ENCODE measurements around the gene CALML5. TPM values are rescaled to one million over a fixed set of nuclear protein-coding genes. Genes with fewer than 3 reads are reported as not detected.

The CALML5 gene
- total RNA-seq, 1 experiment from 2014 or later: not detected

DNA sequence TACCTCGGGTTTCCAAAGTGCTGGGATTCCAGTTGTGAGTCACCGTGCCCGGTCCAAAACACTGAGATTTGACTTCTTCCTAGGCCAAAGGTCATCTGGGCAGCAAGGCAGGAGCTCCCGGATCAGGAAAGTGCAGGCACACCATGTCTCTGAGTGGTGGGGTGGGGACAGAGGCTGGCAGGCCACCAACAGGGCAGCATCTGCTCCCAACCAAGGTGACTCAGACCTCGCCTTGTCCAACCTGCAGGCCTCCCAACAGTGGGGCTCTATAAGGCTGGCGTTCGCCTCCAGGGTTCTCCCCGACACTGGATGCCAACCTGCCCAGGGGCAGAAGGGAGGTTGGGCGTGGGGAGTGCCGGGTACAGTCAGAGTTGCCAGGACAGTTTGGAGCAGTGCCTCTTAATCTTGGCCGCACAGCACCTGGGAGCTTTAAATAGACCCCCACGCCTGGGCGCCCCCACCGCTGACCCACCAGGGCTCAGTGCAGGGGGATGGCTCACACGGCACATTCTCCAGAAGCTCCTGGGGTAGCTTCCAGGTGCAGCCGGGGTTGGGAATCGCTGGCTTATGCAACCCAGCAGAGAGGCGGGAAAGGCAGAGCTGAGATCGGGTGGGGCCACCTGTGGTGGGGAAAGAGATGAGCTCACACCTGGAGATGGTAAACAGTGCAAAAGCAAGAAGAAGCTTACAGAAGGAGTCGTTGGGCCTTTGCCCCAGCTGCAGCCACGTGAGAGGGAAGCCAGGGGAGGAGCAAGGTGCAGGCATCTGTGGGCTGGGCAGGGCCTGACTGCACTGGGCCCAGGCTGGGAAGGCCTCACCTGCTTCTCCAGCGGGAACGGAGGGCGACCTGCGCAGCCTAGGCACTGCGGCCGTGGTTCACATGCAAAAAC, 10.9 kb downstream of the CALML5 start:
- no peak overlapping the region for H3K4me3 ChIP-seq (ENCODE audit: low read depth, low read length, poor library complexity, severe bottlenecking)
- H3K27ac ChIP-seq (ENCODE audit: low read depth, low read length, poor library complexity, severe bottlenecking): no peak overlapping the region
- H3K27me3 ChIP-seq (replicated peaks; ENCODE audit: insufficient read depth, low read depth, low read length, poor library complexity): no peaks in the 10 kb centered on the region
- no peak for TF ChIP-seq EZH2 (IDR thresholded peaks at IDR 0.05; ENCODE audit: borderline replicate concordance, low read depth, low read length, poor library complexity, severe bottlenecking)
- TF ChIP-seq, protein P1, sequence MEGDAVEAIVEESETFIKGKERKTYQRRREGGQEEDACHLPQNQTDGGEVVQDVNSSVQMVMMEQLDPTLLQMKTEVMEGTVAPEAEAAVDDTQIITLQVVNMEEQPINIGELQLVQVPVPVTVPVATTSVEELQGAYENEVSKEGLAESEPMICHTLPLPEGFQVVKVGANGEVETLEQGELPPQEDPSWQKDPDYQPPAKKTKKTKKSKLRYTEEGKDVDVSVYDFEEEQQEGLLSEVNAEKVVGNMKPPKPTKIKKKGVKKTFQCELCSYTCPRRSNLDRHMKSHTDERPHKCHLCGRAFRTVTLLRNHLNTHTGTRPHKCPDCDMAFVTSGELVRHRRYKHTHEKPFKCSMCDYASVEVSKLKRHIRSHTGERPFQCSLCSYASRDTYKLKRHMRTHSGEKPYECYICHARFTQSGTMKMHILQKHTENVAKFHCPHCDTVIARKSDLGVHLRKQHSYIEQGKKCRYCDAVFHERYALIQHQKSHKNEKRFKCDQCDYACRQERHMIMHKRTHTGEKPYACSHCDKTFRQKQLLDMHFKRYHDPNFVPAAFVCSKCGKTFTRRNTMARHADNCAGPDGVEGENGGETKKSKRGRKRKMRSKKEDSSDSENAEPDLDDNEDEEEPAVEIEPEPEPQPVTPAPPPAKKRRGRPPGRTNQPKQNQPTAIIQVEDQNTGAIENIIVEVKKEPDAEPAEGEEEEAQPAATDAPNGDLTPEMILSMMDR (conservative IDR thresholded peaks at IDR 0.05; ENCODE audit: low read depth, low read length): no peak
- CTCF ChIA-PET: no interaction called here
- no TSS peak for BruUV-seq (replicated peaks)
- no peak for DNase-seq (ENCODE audit: low spot score)
- no peaks in the 10 kb centered on the region for H3K36me3 ChIP-seq (ENCODE audit: insufficient read depth, low read length, poor library complexity, severe bottlenecking)
- POLR2A ChIA-PET (ENCODE audit: low non-redundant PET): no interaction called here
- no peaks in the 10 kb centered on the region for H3K9me3 ChIP-seq (ENCODE audit: low read depth, low read length, poor library complexity, severe bottlenecking)
- intact Hi-C loops (cut with micrococcal nuclease; ENCODE audit: unreplicated experiment): no loop called here
- no peaks in the 10 kb centered on the region for H3K4me1 ChIP-seq (ENCODE audit: insufficient read depth, low read length, poor library complexity, severe bottlenecking)

DNA sequence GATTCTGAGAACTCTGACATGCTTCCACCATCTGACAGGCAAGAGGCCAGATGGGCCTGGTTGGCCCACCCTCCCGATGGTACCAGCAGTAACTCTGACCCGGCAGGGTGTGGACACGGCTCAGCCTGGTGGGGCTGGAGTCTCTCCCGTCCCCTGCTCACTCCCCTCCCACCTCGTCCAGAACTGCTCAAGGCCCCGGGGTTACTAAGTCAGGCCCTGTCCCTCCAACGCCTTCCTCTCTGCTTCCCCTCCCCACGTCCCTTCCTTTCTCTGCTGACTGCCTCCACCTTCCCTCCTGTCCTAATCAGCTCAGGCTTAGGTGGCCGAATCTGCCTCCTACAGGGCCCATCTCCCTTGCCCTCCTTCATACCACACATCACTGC, 12.5 kb downstream of the CALML5 start:
- no peak for DNase-seq (ENCODE audit: low spot score)
- Histone ChIP-seq H3K4me1 (ENCODE audit: insufficient read depth, low read length, poor library complexity, severe bottlenecking) (no peaks in the 10 kb centered on the region), H3K4me3 (ENCODE audit: low read depth, low read length, poor library complexity, severe bottlenecking) (no peak overlapping the region), H3K9me3 (ENCODE audit: low read depth, low read length, poor library complexity, severe bottlenecking) (no peaks in the 10 kb centered on the region), H3K27me3 (replicated peaks; ENCODE audit: insufficient read depth, low read depth, low read length, poor library complexity) (no peaks in the 10 kb centered on the region), H3K27ac (ENCODE audit: low read depth, low read length, poor library complexity, severe bottlenecking) (no peak overlapping the region), H3K36me3 (ENCODE audit: insufficient read depth, low read length, poor library complexity, severe bottlenecking) (no peaks in the 10 kb centered on the region)
- no TSS peak for BruUV-seq (replicated peaks)
- intact Hi-C loops (cut with micrococcal nuclease; ENCODE audit: unreplicated experiment): no loop called here
- POLR2A ChIA-PET (ENCODE audit: low non-redundant PET): no interaction called here
- TF ChIP-seq EZH2 (IDR thresholded peaks at IDR 0.05; ENCODE audit: borderline replicate concordance, low read depth, low read length, poor library complexity, severe bottlenecking): no peak
- TF ChIP-seq, protein P1 (conservative IDR thresholded peaks at IDR 0.05; ENCODE audit: low read depth, low read length): no peak
- CTCF ChIA-PET: no interaction called here

DNA sequence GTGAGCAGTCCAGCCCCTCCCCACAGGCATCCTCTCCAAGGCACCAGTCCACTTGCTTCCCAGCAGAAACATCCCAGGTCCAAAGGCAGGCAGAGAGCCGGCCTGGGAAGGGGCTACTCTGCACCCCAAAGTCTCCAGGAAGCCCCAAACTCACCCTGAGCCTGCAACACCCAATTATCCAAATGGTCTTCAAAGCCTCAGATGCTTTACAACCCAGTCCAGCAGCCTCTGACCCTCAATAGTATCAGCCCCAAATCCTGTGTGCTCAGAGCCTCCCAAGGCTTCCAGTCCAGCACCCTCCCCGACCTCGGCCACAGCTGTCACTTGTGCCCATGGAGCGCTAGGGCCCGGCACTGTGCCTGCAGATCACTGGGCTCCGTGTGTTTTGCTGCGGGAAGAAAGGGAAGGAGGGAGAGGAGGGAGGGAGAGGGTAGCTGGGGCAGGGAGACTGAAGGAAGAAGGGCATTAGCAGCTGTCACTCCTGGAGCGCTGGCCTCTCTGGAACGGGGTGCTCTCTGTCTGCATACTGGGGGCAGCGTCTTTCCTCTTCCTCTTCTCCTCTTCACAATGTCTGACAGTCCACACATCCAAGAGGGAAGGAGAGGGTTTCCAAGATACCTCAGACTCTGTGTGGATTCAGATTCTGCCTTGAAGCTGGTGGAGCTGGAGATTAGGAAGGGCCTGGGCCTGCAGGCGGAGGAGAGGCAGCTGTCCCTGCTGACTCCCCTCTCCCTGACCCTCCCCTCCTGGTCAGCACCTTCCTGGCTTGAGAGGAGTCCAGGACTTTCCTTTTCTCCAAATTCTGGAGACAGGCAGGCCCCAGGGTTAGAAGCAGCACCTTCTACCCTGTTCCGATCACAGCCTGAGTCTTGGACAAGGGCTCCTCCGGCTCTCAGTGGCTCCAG, 13.2 kb downstream of the CALML5 start:
- Histone ChIP-seq H3K27me3 (replicated peaks; ENCODE audit: insufficient read depth, low read depth, low read length, poor library complexity) (no peaks in the 10 kb centered on the region), H3K4me3 (ENCODE audit: low read depth, low read length, poor library complexity, severe bottlenecking) (no peak overlapping the region), H3K27ac (ENCODE audit: low read depth, low read length, poor library complexity, severe bottlenecking) (no peak overlapping the region), H3K36me3 (ENCODE audit: insufficient read depth, low read length, poor library complexity, severe bottlenecking) (no peaks in the 10 kb centered on the region), H3K9me3 (ENCODE audit: low read depth, low read length, poor library complexity, severe bottlenecking) (no peaks in the 10 kb centered on the region), H3K4me1 (ENCODE audit: insufficient read depth, low read length, poor library complexity, severe bottlenecking) (no peaks in the 10 kb centered on the region)
- intact Hi-C loops (cut with micrococcal nuclease; ENCODE audit: unreplicated experiment): no loop called here
- ChIA-PET CTCF (no interaction called here), POLR2A (ENCODE audit: low non-redundant PET) (no interaction called here)
- TF ChIP-seq, protein P1 (conservative IDR thresholded peaks at IDR 0.05; ENCODE audit: low read depth, low read length): no peak
- no peak for TF ChIP-seq EZH2 (IDR thresholded peaks at IDR 0.05; ENCODE audit: borderline replicate concordance, low read depth, low read length, poor library complexity, severe bottlenecking)
- DNase-seq (ENCODE audit: low spot score): no peak
- no TSS peak for BruUV-seq (replicated peaks)

All from A673 (cell line).